SHP77 treated with DMSO at 0.1 percent for 48 hours (cell line): ENCODE data around the gene KCNH2.
A peak's percentile ranks its signal among the peaks of the same experiment; 100 is the strongest.
"Not testable (repeated sequence)": the region's sequence is repeated elsewhere in the genome, so short reads cannot be mapped to it uniquely, and the experiment has no call there.

Experiments
- DNase-seq: peaks from one replicate; lab custom pipeline; 2025; lab: John Stamatoyannopoulos, UW

KCNH2 gene

GRCh38 chr7:151011616-151012015 lies 33.5 kb upstream of the KCNH2 start:
- not testable (repeated sequence) for DNase-seq

GRCh38 chr7:151011097-151011409 lies 32.9 kb upstream of the KCNH2 start:
- no peak for DNase-seq

- no peak for DNase-seq
These were observed 32.4 kb upstream of the KCNH2 start for GRCh38 chr7:151010307-151011096.

- no peak for DNase-seq
These were observed 31.9 kb upstream of the KCNH2 start for GRCh38 chr7:151010037-151010306.

- no peak for DNase-seq
These were observed 31.4 kb upstream of the KCNH2 start for GRCh38 chr7:151009327-151010036.

- no peak for DNase-seq
These were observed 30.6 kb upstream of the KCNH2 start for GRCh38 chr7:151008511-151009323.

GRCh38 chr7:151008143-151008510 lies 30.0 kb upstream of the KCNH2 start:
- no peak for DNase-seq

- no peak for DNase-seq
These were observed 29.4 kb upstream of the KCNH2 start for GRCh38 chr7:151007469-151007898.

- DNase-seq = no peak
These were observed 28.6 kb upstream of the KCNH2 start for GRCh38 chr7:151006590-151007300.

GRCh38 chr7:151005566-151005965 lies 27.4 kb upstream of the KCNH2 start:
- DNase-seq = no peak

GRCh38 chr7:151003572-151003971 lies 25.5 kb upstream of the KCNH2 start:
- DNase-seq = peak; percentile 43

- DNase-seq = no peak
These were observed 23.4 kb upstream of the KCNH2 start for GRCh38 chr7:151001546-151001945.

GRCh38 chr7:151000897-151001495 lies 22.9 kb upstream of the KCNH2 start:
- no peak for DNase-seq

- no peak for DNase-seq
These were observed 21.5 kb upstream of the KCNH2 start for GRCh38 chr7:150999497-151000230.

- no peak for DNase-seq
These were observed 20.9 kb upstream of the KCNH2 start for GRCh38 chr7:150999001-150999400.

- DNase-seq = no peak
These were observed 20.2 kb upstream of the KCNH2 start for GRCh38 chr7:150998341-150998740.

- no peak for DNase-seq
These were observed 19.7 kb upstream of the KCNH2 start for GRCh38 chr7:150997817-150998216.

- DNase-seq = no peak
These were observed 19.0 kb upstream of the KCNH2 start for GRCh38 chr7:150997075-150997511.

- DNase-seq = no peak
These were observed 18.4 kb upstream of the KCNH2 start for GRCh38 chr7:150996376-150997074.

- DNase-seq = no peak
These were observed 16.9 kb upstream of the KCNH2 start for GRCh38 chr7:150994838-150995510.
